ENCODE measurements around the gene GPATCH11.

The GPATCH11 gene

GRCh38 chr2:37111958-37112357, 27.6 kb downstream of the GPATCH11 start:
- Histone ChIP-seq H3K9ac (ENCODE audit: low read length) (no peak overlapping the region), H3K4me1 (ENCODE audit: control insufficient read depth, insufficient read depth, low read length) (no peaks in the 10 kb centered on the region), H3K36me3 (ENCODE audit: control insufficient read depth, insufficient read depth, low read length) (peaks cover 14% of the 10 kb centered on the region), H3K4me3 (ENCODE audit: low read length) (no peak overlapping the region), H3K27ac (ENCODE audit: low read depth, low read length) (no peak overlapping the region), H3K27me3 (ENCODE audit: control insufficient read depth, insufficient read depth, low read length) (no peaks in the 10 kb centered on the region)

- no peak overlapping the region for H3K27ac ChIP-seq (ENCODE audit: low read depth, low read length)
- peaks cover 4% of the 10 kb centered on the region for H3K36me3 ChIP-seq (ENCODE audit: control insufficient read depth, insufficient read depth, low read length)
- H3K4me1 ChIP-seq (ENCODE audit: control insufficient read depth, insufficient read depth, low read length), result no peaks in the 10 kb centered on the region
- no peak overlapping the region for H3K4me3 ChIP-seq (ENCODE audit: low read length)
- no peak overlapping the region for H3K9ac ChIP-seq (ENCODE audit: low read length)
- H3K27me3 ChIP-seq (ENCODE audit: control insufficient read depth, insufficient read depth, low read length), result no peaks in the 10 kb centered on the region
Observed at GRCh38 chr2:37117566-37117965, 33.2 kb downstream of the GPATCH11 start.

GRCh38 chr2:37119157-37119556, 34.8 kb downstream of the GPATCH11 start:
- Histone ChIP-seq H3K9ac (ENCODE audit: low read length) (no peak overlapping the region), H3K27ac (ENCODE audit: low read depth, low read length) (no peak overlapping the region), H3K4me3 (ENCODE audit: low read length) (no peak overlapping the region), H3K27me3 (ENCODE audit: control insufficient read depth, insufficient read depth, low read length) (no peaks in the 10 kb centered on the region), H3K36me3 (ENCODE audit: control insufficient read depth, insufficient read depth, low read length) (peaks cover 7% of the 10 kb centered on the region), H3K4me1 (ENCODE audit: control insufficient read depth, insufficient read depth, low read length) (no peaks in the 10 kb centered on the region)

- no peak overlapping the region for H3K27ac ChIP-seq (ENCODE audit: low read depth, low read length)
- no peak overlapping the region for H3K9ac ChIP-seq (ENCODE audit: low read length)
- no peaks in the 10 kb centered on the region for H3K27me3 ChIP-seq (ENCODE audit: control insufficient read depth, insufficient read depth, low read length)
- no peaks in the 10 kb centered on the region for H3K4me1 ChIP-seq (ENCODE audit: control insufficient read depth, insufficient read depth, low read length)
- H3K4me3 ChIP-seq (ENCODE audit: low read length), result no peak overlapping the region
- peaks cover 12% of the 10 kb centered on the region for H3K36me3 ChIP-seq (ENCODE audit: control insufficient read depth, insufficient read depth, low read length)
Observed at GRCh38 chr2:37125416-37125815, 41.1 kb downstream of the GPATCH11 start.

- Histone ChIP-seq H3K27ac (ENCODE audit: low read depth, low read length) (no peak overlapping the region), H3K9ac (ENCODE audit: low read length) (no peak overlapping the region), H3K4me1 (ENCODE audit: control insufficient read depth, insufficient read depth, low read length) (no peaks in the 10 kb centered on the region), H3K4me3 (ENCODE audit: low read length) (no peak overlapping the region), H3K36me3 (ENCODE audit: control insufficient read depth, insufficient read depth, low read length) (peaks cover 31% of the 10 kb centered on the region), H3K27me3 (ENCODE audit: control insufficient read depth, insufficient read depth, low read length) (no peaks in the 10 kb centered on the region)
Observed at GRCh38 chr2:37132914-37133313, 48.6 kb downstream of the GPATCH11 start.

- H3K4me3 ChIP-seq (ENCODE audit: low read length), result no peak overlapping the region
- no peaks in the 10 kb centered on the region for H3K4me1 ChIP-seq (ENCODE audit: control insufficient read depth, insufficient read depth, low read length)
- H3K36me3 ChIP-seq (ENCODE audit: control insufficient read depth, insufficient read depth, low read length), result peaks cover 8% of the 10 kb centered on the region
- no peaks in the 10 kb centered on the region for H3K27me3 ChIP-seq (ENCODE audit: control insufficient read depth, insufficient read depth, low read length)
- no peak overlapping the region for H3K27ac ChIP-seq (ENCODE audit: low read depth, low read length)
- H3K9ac ChIP-seq (ENCODE audit: low read length), result no peak overlapping the region
Observed at GRCh38 chr2:37142546-37142945, 58.2 kb downstream of the GPATCH11 start.

- no peak overlapping the region for H3K27ac ChIP-seq (ENCODE audit: low read depth, low read length)
- H3K4me3 ChIP-seq (ENCODE audit: low read length), result no peak overlapping the region
- no peaks in the 10 kb centered on the region for H3K4me1 ChIP-seq (ENCODE audit: control insufficient read depth, insufficient read depth, low read length)
- H3K36me3 ChIP-seq (ENCODE audit: control insufficient read depth, insufficient read depth, low read length), result peaks cover 8% of the 10 kb centered on the region
- no peak overlapping the region for H3K9ac ChIP-seq (ENCODE audit: low read length)
- no peaks in the 10 kb centered on the region for H3K27me3 ChIP-seq (ENCODE audit: control insufficient read depth, insufficient read depth, low read length)
Observed at GRCh38 chr2:37143974-37144373, 59.7 kb downstream of the GPATCH11 start.

GRCh38 chr2:37146062-37146461, 61.7 kb downstream of the GPATCH11 start:
- Histone ChIP-seq H3K4me1 (ENCODE audit: control insufficient read depth, insufficient read depth, low read length) (no peaks in the 10 kb centered on the region), H3K27ac (ENCODE audit: low read depth, low read length) (no peak overlapping the region), H3K36me3 (ENCODE audit: control insufficient read depth, insufficient read depth, low read length) (peaks cover 8% of the 10 kb centered on the region), H3K27me3 (ENCODE audit: control insufficient read depth, insufficient read depth, low read length) (no peaks in the 10 kb centered on the region), H3K9ac (ENCODE audit: low read length) (no peak overlapping the region), H3K4me3 (ENCODE audit: low read length) (no peak overlapping the region)

GRCh38 chr2:37148325-37148724, 64.0 kb downstream of the GPATCH11 start:
- Histone ChIP-seq H3K4me3 (ENCODE audit: low read length) (no peak overlapping the region), H3K27ac (ENCODE audit: low read depth, low read length) (no peak overlapping the region), H3K9ac (ENCODE audit: low read length) (no peak overlapping the region), H3K27me3 (ENCODE audit: control insufficient read depth, insufficient read depth, low read length) (no peaks in the 10 kb centered on the region), H3K36me3 (ENCODE audit: control insufficient read depth, insufficient read depth, low read length) (peaks cover 8% of the 10 kb centered on the region), H3K4me1 (ENCODE audit: control insufficient read depth, insufficient read depth, low read length) (no peaks in the 10 kb centered on the region)
